Common myeloid progenitor, CD34-positive (primary cell): ENCODE data around the gene PDIA4.

ENCODE experiments used
- CTCF ChIA-PET: fragments of 350-600 bp; sonication (Branson Sonifier 250); formaldehyde crosslinking; loops from one replicate; lab custom pipeline; 2021; ENCODE audit warnings: antibody characterized with exemption; lab: Charles Lee
- POLR2A ChIA-PET: fragments of 350-600 bp; sonication (Branson Sonifier 250); formaldehyde crosslinking; loops from one replicate; lab custom pipeline; 2021; ENCODE audit warnings: antibody characterized with exemption; lab: Charles Lee
- DNase-seq, 3 donors: peaks; one replicate each; pipeline versions ENCODE4 v3.0.0 to v3.0.0-alpha.2; 2013
- H3K27ac ChIP-seq, 2 experiments: 1 replicate in 1 of 2; 2 replicates in 1 of 2; pipeline ENCODE4 v1.7.0; 2013; ENCODE audit warnings: inconsistent platforms in 2 of 2, low read length in 2 of 2, mild to moderate bottlenecking in 2 of 2, low read depth in 1 of 2, moderate library complexity in 1 of 2; ENCODE audit not compliant: severe bottlenecking in 2 of 2, insufficient read depth in 1 of 2, poor library complexity in 1 of 2
- H3K27me3 ChIP-seq, 5 experiments: replicated peaks in 2 of 5; 1 replicate in 3 of 5; 2 replicates in 2 of 5; pipeline versions ENCODE4 v1.6.1 to v1.7.0; 2013; ENCODE audit warnings: low read length in 4 of 5, mild to moderate bottlenecking in 2 of 5, moderate library complexity in 2 of 5, inconsistent platforms in 1 of 5; ENCODE audit not compliant: insufficient read depth in 5 of 5, control insufficient read depth in 4 of 5
- H3K36me3 ChIP-seq, 4 experiments: 1 replicate in 2 of 4; 2 replicates in 2 of 4; pipeline versions ENCODE4 v1.6.1 to v1.7.0; 2013; ENCODE audit warnings: low read length in 3 of 4, control low read depth in 1 of 4, mild to moderate bottlenecking in 1 of 4; ENCODE audit not compliant: control insufficient read depth in 4 of 4, insufficient read depth in 4 of 4
- H3K4me1 ChIP-seq, 4 experiments: 1 replicate in 3 of 4; 2 replicates in 1 of 4; pipeline versions ENCODE4 v1.6.1 to v1.7.1; 2013; ENCODE audit warnings: low read length in 3 of 4, mild to moderate bottlenecking in 3 of 4, control low read depth in 1 of 4, inconsistent platforms in 1 of 4, moderate library complexity in 1 of 4; ENCODE audit not compliant: control insufficient read depth in 4 of 4, insufficient read depth in 4 of 4; ENCODE audit errors: control extremely low read depth in 1 of 4
- H3K4me3 ChIP-seq, 7 experiments: 1 replicate in 4 of 7; 2 replicates in 3 of 7; pipeline versions ENCODE4 v1.5.1 to v1.7.0; 2013; ENCODE audit warnings: mild to moderate bottlenecking in 7 of 7, low read length in 6 of 7, moderate library complexity in 6 of 7, inconsistent platforms in 2 of 7, low read depth in 2 of 7, control low read depth in 1 of 7; ENCODE audit not compliant: insufficient read depth in 4 of 7, control insufficient read depth in 1 of 7; ENCODE audit errors: extremely low read depth in 1 of 7
- H3K9me3 ChIP-seq, 5 experiments: 1 replicate in 4 of 5; 2 replicates in 1 of 5; pipeline versions ENCODE4 v1.6.1 to v1.7.1; 2013; ENCODE audit warnings: low read length in 4 of 5, mild to moderate bottlenecking in 2 of 5, inconsistent platforms in 1 of 5, low read depth in 1 of 5, moderate library complexity in 1 of 5; ENCODE audit not compliant: control insufficient read depth in 4 of 5, insufficient read depth in 2 of 5; ENCODE audit errors: control extremely low read depth in 1 of 5
- WGBS: methylation state at CpG from one replicate; pipeline ENCODE4 v1.1.5; 2013; ENCODE audit not compliant: insufficient coverage; 5-methylcytosine and 5-hydroxymethylcytosine counted together

Gene PDIA4

DNA sequence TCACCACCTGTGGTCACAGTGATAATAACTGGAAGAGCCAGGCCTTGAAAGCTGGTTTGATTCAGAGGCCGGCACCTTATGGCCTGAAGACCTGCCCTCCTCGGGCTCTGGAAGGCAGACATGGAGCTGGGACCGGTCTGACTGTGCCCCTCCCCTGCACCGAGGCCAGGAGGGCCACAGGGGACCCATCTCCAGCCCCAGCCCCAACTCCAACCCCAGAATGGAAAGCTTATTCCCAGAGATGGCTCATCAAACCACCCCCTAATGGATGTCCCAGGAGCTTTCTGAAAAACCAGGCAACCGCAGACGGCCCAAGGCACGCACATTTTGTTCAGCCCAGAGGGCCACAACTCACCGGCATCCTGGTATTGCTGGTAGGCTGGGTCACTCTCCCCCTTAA lies 16.8 kb downstream of the PDIA4 start:
- peaks cover 27 to 88% (median 70%) of the 10 kb centered on the region in 4 experiments for H3K36me3 ChIP-seq
- no peaks in the 10 kb centered on the region for H3K9me3 ChIP-seq
- H3K4me3 ChIP-seq, result no peak overlapping the region
- peaks cover 0 to 4% (median 4%) of the 10 kb centered on the region in 4 experiments for H3K4me1 ChIP-seq
- 97% methylated on average over 7 of the region's 8 CpGs for WGBS
- no peak for DNase-seq
- no peak overlapping the region for H3K27ac ChIP-seq
- CTCF ChIA-PET, result interaction anchor here (1.1 to 1.7 kb wide), 4 partner anchors 10 to 60 kb away, joined by 3 to 8 read pairs (median 4); no protein-coding TSS in a partner anchor
- no peaks in the 10 kb centered on the region for H3K27me3 ChIP-seq
- POLR2A ChIA-PET, result no interaction called here

- Histone ChIP-seq H3K4me1 (peaks cover 0 to 4% (median 4%) of the 10 kb centered on the region in 4 experiments), H3K27me3 (no peaks in the 10 kb centered on the region), H3K27ac (no peak overlapping the region), H3K9me3 (no peaks in the 10 kb centered on the region), H3K36me3 (peaks cover 23 to 88% (median 70%) of the 10 kb centered on the region in 4 experiments), H3K4me3 (no peak overlapping the region)
- DNase-seq, result no peak
- CTCF ChIA-PET, result interaction anchor here (1.1 to 2.3 kb wide), 4 partner anchors 10 to 46 kb away, joined by 3 to 16 read pairs (median 4); no protein-coding TSS in a partner anchor
- POLR2A ChIA-PET, result no interaction called here
- WGBS, result 100% methylated on average over 4 of the region's 5 CpGs
Measured at GRCh38 chr7:149010451-149010850, 17.9 kb downstream of the PDIA4 start.

GRCh38 chr7:149009527-149009926 lies 18.8 kb downstream of the PDIA4 start:
- ChIA-PET POLR2A (no interaction called here), CTCF (interaction anchor here (1.2 to 2.3 kb wide), 4 partner anchors 9 to 56 kb away, joined by 3 to 16 read pairs (median 6); no protein-coding TSS in a partner anchor)
- H3K36me3 ChIP-seq, result peaks cover 21 to 90% (median 69%) of the 10 kb centered on the region in 4 experiments
- no peaks in the 10 kb centered on the region for H3K27me3 ChIP-seq
- whole genome bisulfite sequencing, result 100% methylated on average over 3 of the region's 3 CpGs
- peaks cover 0 to 4% (median 4%) of the 10 kb centered on the region in 4 experiments for H3K4me1 ChIP-seq
- no peaks in the 10 kb centered on the region for H3K9me3 ChIP-seq
- DNase-seq, result no peak
- H3K4me3 ChIP-seq, result no peak overlapping the region
- H3K27ac ChIP-seq, result no peak overlapping the region

DNA sequence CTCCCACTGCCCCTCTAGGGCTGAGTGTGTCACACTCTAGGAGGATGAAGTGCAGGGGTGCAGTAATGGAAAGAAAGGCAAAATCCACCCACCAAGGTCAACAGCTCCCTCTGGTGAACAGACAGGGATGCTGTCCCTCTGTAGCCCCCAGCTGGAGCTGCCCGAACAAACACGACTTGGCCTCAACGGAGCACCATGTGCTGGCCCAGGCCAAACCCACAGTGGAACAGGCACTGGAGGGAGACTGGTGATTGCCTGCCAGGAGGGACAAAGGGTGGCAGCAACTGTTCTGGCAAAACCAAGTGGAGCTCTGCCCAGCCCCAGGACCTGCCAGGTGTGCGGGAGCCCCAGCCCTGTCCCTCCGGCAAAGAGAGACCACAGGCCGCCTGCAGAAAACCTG lies 20.7 kb downstream of the PDIA4 start:
- no peaks in the 10 kb centered on the region for H3K4me1 ChIP-seq
- no peak overlapping the region for H3K4me3 ChIP-seq
- H3K27me3 ChIP-seq, result no peaks in the 10 kb centered on the region
- whole genome bisulfite sequencing, result 93% methylated on average over 6 of the region's 6 CpGs
- peaks cover 17 to 90% (median 74%) of the 10 kb centered on the region in 4 experiments for H3K36me3 ChIP-seq
- no peak overlapping the region for H3K27ac ChIP-seq
- DNase-seq, result peak; percentile 31 to 51 (median 50)
- ChIA-PET POLR2A (no interaction called here), CTCF (interaction anchor here (0.8 to 4.3 kb wide), 23 partner anchors 9 to 745 kb away, joined by 3 to 37 read pairs (median 4); partner anchors contain the start of genes PDIA4, ZNF425 and ZNF786)
- no peaks in the 10 kb centered on the region for H3K9me3 ChIP-seq

DNA sequence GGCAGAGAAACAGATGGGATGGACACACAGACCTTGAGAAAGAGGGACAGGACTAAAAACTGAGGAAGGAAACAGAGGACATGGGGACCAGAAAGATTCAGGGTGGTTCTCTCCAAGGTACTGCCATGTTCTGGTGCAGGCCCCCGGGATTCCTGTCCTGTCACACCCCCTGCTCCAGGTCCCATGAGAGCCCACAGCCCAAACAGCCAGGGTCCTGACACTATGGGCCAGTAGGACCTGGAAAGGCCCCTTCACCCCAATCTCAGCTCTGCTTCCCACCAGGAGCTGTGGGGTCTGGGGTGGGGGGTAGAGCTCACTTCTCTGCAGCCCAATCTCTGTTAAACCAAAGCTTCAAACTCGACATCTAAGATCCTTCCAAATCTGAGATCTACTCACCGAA lies 21.2 kb downstream of the PDIA4 start:
- peaks cover 17 to 88% (median 71%) of the 10 kb centered on the region in 4 experiments for H3K36me3 ChIP-seq
- H3K4me3 ChIP-seq, result no peak overlapping the region
- no peak overlapping the region for H3K27ac ChIP-seq
- 59% methylated on average over 2 of the region's 3 CpGs for whole genome bisulfite sequencing
- no peak for DNase-seq
- ChIA-PET CTCF (interaction anchor here (0.6 to 4.3 kb wide), 24 partner anchors 8 to 745 kb away, joined by 3 to 37 read pairs (median 4); partner anchors contain the start of genes PDIA4, ZNF425 and ZNF786), POLR2A (no interaction called here)
- no peaks in the 10 kb centered on the region for H3K27me3 ChIP-seq
- H3K9me3 ChIP-seq, result no peaks in the 10 kb centered on the region
- no peaks in the 10 kb centered on the region for H3K4me1 ChIP-seq

GRCh38 chr7:149006345-149006725 lies 22.0 kb downstream of the PDIA4 start:
- no peaks in the 10 kb centered on the region for H3K27me3 ChIP-seq
- peaks cover 17 to 88% (median 69%) of the 10 kb centered on the region in 4 experiments for H3K36me3 ChIP-seq
- DNase-seq, result no peak
- H3K9me3 ChIP-seq, result no peaks in the 10 kb centered on the region
- POLR2A ChIA-PET, result interaction anchor here (1.2 kb wide), 1 partner anchor 60 kb away, joined by 3 read pairs; no protein-coding TSS in a partner anchor
- CTCF ChIA-PET, result interaction anchor here (0.8 to 4.3 kb wide), 15 partner anchors 13 to 86 kb away, joined by 3 to 37 read pairs (median 6); partner anchors contain the start of genes PDIA4 and ZNF786
- no peak overlapping the region for H3K27ac ChIP-seq
- WGBS, result 93% methylated on average over 8 of the region's 10 CpGs
- H3K4me1 ChIP-seq, result no peaks in the 10 kb centered on the region
- no peak overlapping the region for H3K4me3 ChIP-seq
